B cell (primary cell): ENCODE measurements around the gene EED. TPM values are rescaled to one million over a fixed set of nuclear protein-coding genes. Genes with fewer than 3 reads are reported as not detected.

Experiments used
- ATAC-seq: fragments of 200-7000 bp; cut with Tn5 transposase; one replicate; pipeline ENCODE4 v1.10.0; 2021; ENCODE audit warnings: low read depth, mild to moderate bottlenecking, moderate number of reproducible peaks, moderate library complexity
- CTCF ChIA-PET: fragments of 350-600 bp; sonication (Branson Sonifier 250); formaldehyde crosslinking; loops from one replicate; lab custom pipeline; 2021; ENCODE audit warnings: antibody characterized with exemption, inconsistent platforms; lab: Charles Lee
- POLR2A ChIA-PET: fragments of 350-600 bp; sonication (Branson Sonifier 250); formaldehyde crosslinking; loops from one replicate; lab custom pipeline; 2021; ENCODE audit warnings: antibody characterized with exemption; lab: Charles Lee
- DNase-seq: peaks from one replicate; pipeline ENCODE4 v3.0.0; 2013
- H2AFZ ChIP-seq: 2 replicates; pipeline ENCODE4 v1.6.1; 2012; ENCODE audit warnings: mild to moderate bottlenecking, low read depth, low read length; ENCODE audit not compliant: insufficient read depth, poor library complexity, severe bottlenecking
- H3K27ac ChIP-seq, 2 donors: 1 replicate in 1 of 2; 2 replicates in 1 of 2; pipeline ENCODE4 v1.5.1; 2012 to 2013; ENCODE audit warnings: low read length in 2 of 2, mild to moderate bottlenecking in 2 of 2, moderate library complexity in 1 of 2
- H3K27me3 ChIP-seq, 4 experiments: fragments of 200-600 bp in 1 of 4; sonication (generic) in 1 of 4; replicated peaks in 1 of 4; 1 replicate in 2 of 4; 2 replicates in 2 of 4; pipeline versions ENCODE4 v1.6.1 to v1.7.0; 2013 to 2016; ENCODE audit warnings: low read length in 3 of 4, mild to moderate bottlenecking in 2 of 4, mixed read lengths in 1 of 4, moderate library complexity in 1 of 4; ENCODE audit not compliant: insufficient read depth in 4 of 4, control insufficient read depth in 3 of 4; ENCODE audit errors: control extremely low read depth in 1 of 4
- H3K36me3 ChIP-seq, 2 experiments: replicated peaks in 1 of 2; 1 replicate in 1 of 2; 2 replicates in 1 of 2; pipeline versions ENCODE4 v1.6.1 to v1.7.1; 2013; ENCODE audit warnings: low read length in 1 of 2; ENCODE audit not compliant: insufficient read depth in 2 of 2, control insufficient read depth in 1 of 2; ENCODE audit errors: control extremely low read depth in 1 of 2, extremely low read depth in 1 of 2
- H3K4me1 ChIP-seq, 2 donors: fragments of 200-600 bp in 1 of 2; sonication (generic) in 1 of 2; 1 replicate in 1 of 2; 2 replicates in 1 of 2; pipeline versions ENCODE4 v1.5.1 to v1.6.1; 2013 to 2017; ENCODE audit warnings: low read length in 2 of 2; ENCODE audit not compliant: control insufficient read depth in 2 of 2, insufficient read depth in 2 of 2
- H3K4me2 ChIP-seq: replicated peaks from 2 replicates; pipeline ENCODE3; 2012; ENCODE audit warnings: mild to moderate bottlenecking, low read depth, low read length; ENCODE audit not compliant: poor library complexity, severe bottlenecking
- H3K4me3 ChIP-seq, 5 experiments: fragments of 200-600 bp in 1 of 5; sonication (generic) in 1 of 5; 1 replicate in 3 of 5; 2 replicates in 2 of 5; pipeline versions ENCODE4 v1.5.1 to v1.7.0; 2011 to 2016; ENCODE audit warnings: low read length in 4 of 5, mild to moderate bottlenecking in 4 of 5, low read depth in 2 of 5, control low read depth in 1 of 5, moderate library complexity in 1 of 5; ENCODE audit not compliant: insufficient read depth in 1 of 5; ENCODE audit errors: control extremely low read depth in 1 of 5, extremely low read depth in 1 of 5
- H3K79me2 ChIP-seq: fragments of 200-600 bp; sonication (generic); one replicate; pipeline ENCODE4 v1.6.0; 2016; ENCODE audit warnings: low read length; ENCODE audit not compliant: control insufficient read depth, insufficient read depth
- H3K9ac ChIP-seq: fragments of 200-600 bp; sonication (generic); 2 replicates; pipeline ENCODE4 v1.6.1; 2017; ENCODE audit warnings: mild to moderate bottlenecking, low read length, moderate library complexity
- H3K9me3 ChIP-seq, 3 donors: one replicate each; pipeline versions ENCODE4 v1.6.1 to v1.7.1; 2013; ENCODE audit warnings: low read length in 2 of 3; ENCODE audit not compliant: control insufficient read depth in 2 of 3, insufficient read depth in 1 of 3; ENCODE audit errors: control extremely low read depth in 1 of 3
- H4K20me1 ChIP-seq: 2 replicates; pipeline ENCODE4 v1.6.0; 2012; ENCODE audit warnings: mild to moderate bottlenecking, low read length; ENCODE audit not compliant: insufficient read depth, control insufficient read depth, poor library complexity, severe bottlenecking
- H3K27ac Mint-ChIP-seq: one replicate; pipeline ENCODE4 v1.8.0; 2021; ENCODE audit warnings: mixed read lengths
- H3K27me3 Mint-ChIP-seq: one replicate; pipeline ENCODE4 v1.8.0; 2021; ENCODE audit warnings: mixed read lengths
- H3K4me1 Mint-ChIP-seq: one replicate; pipeline ENCODE4 v1.8.0; 2021; ENCODE audit warnings: mixed read lengths
- H3K4me3 Mint-ChIP-seq: one replicate; pipeline ENCODE4 v1.8.0; 2021; ENCODE audit warnings: mixed read lengths
- H3K9me3 Mint-ChIP-seq: one replicate; pipeline ENCODE4 v1.8.0; 2022; ENCODE audit warnings: mixed read lengths; ENCODE audit not compliant: insufficient read depth
- CTCF ChIP-seq: fragments of 200-600 bp; IDR thresholded peaks from one replicate; pipeline ENCODE4 v1.8.0; 2022; ENCODE audit warnings: antibody characterized with exemption, mild to moderate bottlenecking
- EZH2 ChIP-seq: IDR thresholded peaks from 2 replicates; pipeline ENCODE4 v1.6.1; 2012; ENCODE audit warnings: borderline replicate concordance, low read depth, mild to moderate bottlenecking, moderate library complexity, low read length; ENCODE audit not compliant: insufficient read depth, poor library complexity, severe bottlenecking
- WGBS: methylation state at CpG from one replicate; pipeline ENCODE4 v1.1.5; 2013; ENCODE audit warnings: missing lambda C conversion rate; ENCODE audit not compliant: insufficient coverage; 5-methylcytosine and 5-hydroxymethylcytosine counted together
- intact Hi-C: fragments of 100-400 bp; cut with micrococcal nuclease; formaldehyde crosslinking; loops from one replicate; pipeline ENCODE4 v1.10.0; 2022
- polyA plus RNA-seq: library from polyadenylated mRNA; depleted of rRNA; stranded (reverse); fragments of >200 nt; gene quantifications from 2 replicates; pipeline ENCODE4 v1.2.3, GENCODE V29; 2012
- total RNA-seq, 2 donors: library from RNA; stranded (reverse); fragments of 120-200 nt in 1 of 2; gene quantifications; 1 replicate in 1 of 2; 2 replicates in 1 of 2; pipeline versions ENCODE4 v1.2.3 to v1.2.4, GENCODE V29; 2013 to 2022

EED gene
- total and polyA plus RNA-seq, 2 donors (not counting 1 experiment from before 2014, with no cell fraction given) = 21.8 to 49.5 TPM

GRCh38 chr11:86246293-86246675 is 1.7 kb downstream of the EED start:
- Histone ChIP-seq H3K9me3 (no peaks in the 10 kb centered on the region), H2AFZ (peak overlapping the region; percentile 97), H4K20me1 (peaks cover 14% of the 10 kb centered on the region), H3K27ac (peak overlapping the region in 1 of 2 donors; percentile 99), H3K4me2 (peak overlapping the region; percentile 73), H3K9ac (peak overlapping the region; percentile 98), H3K79me2 (peaks cover 57% of the 10 kb centered on the region), H3K36me3 (peaks cover 0 to 4% of the 10 kb centered on the region in 2 experiments), H3K4me1 (peaks cover 28 to 34% of the 10 kb centered on the region in 2 donors), H3K27me3 (no peaks in the 10 kb centered on the region), H3K4me3 (peak overlapping the region; percentile 96 to 100 (median 99))
- POLR2A ChIA-PET = interaction anchor here (0.6 to 1.0 kb wide), 2 partner anchors 177 to 185 kb away, joined by 3 to 4 read pairs; partner anchors contain the start of gene PICALM
- DNase-seq = no peak
- Mint-ChIP-seq H3K4me1 (peaks cover 31% of the 10 kb centered on the region), H3K9me3 (no peaks in the 10 kb centered on the region), H3K4me3 (no peak overlapping the region), H3K27me3 (no peaks in the 10 kb centered on the region), H3K27ac (no peak overlapping the region)
- CTCF ChIA-PET = interaction anchor here (1.0 to 3.4 kb wide), 7 partner anchors 14 to 204 kb away, joined by 3 to 17 read pairs (median 7); partner anchors contain the start of gene PICALM
- TF ChIP-seq EZH2 = no peak
- TF ChIP-seq CTCF = no peak
- no CpG with 5 or more reads among the region's 5 CpGs for WGBS
- intact Hi-C loops = loop anchor here (5.0 kb wide), 1 partner anchor 41 kb away; no protein-coding TSS in a partner anchor
- ATAC-seq = no peak

- Histone ChIP-seq H3K4me3 (no peak overlapping the region), H3K79me2 (peaks cover 70% of the 10 kb centered on the region), H4K20me1 (peaks cover 19% of the 10 kb centered on the region), H2AFZ (no peak overlapping the region), H3K9ac (no peak overlapping the region), H3K36me3 (peaks cover 5 to 8% of the 10 kb centered on the region in 2 experiments), H3K27ac (no peak overlapping the region), H3K4me1 (peaks cover 32 to 34% of the 10 kb centered on the region in 2 donors), H3K27me3 (no peaks in the 10 kb centered on the region), H3K9me3 (no peaks in the 10 kb centered on the region), H3K4me2 (peak overlapping the region; percentile 23)
- CTCF ChIA-PET = interaction anchor here (1.0 to 3.4 kb wide), 2 partner anchors 13 to 205 kb away, joined by 3 to 17 read pairs; no protein-coding TSS in a partner anchor
- no peaks in the 10 kb centered on the region for H3K27me3 Mint-ChIP-seq
- ATAC-seq (no peak), DNase-seq (no peak)
- intact Hi-C loops = loop anchor here (5.0 kb wide), 1 partner anchor 40 kb away; no protein-coding TSS in a partner anchor
- H3K4me1 Mint-ChIP-seq = peaks cover 39% of the 10 kb centered on the region
- H3K9me3 Mint-ChIP-seq = no peaks in the 10 kb centered on the region
- TF ChIP-seq CTCF (no peak), EZH2 (no peak)
- peak overlapping the region; percentile 2 for H3K4me3 Mint-ChIP-seq
- WGBS = 67% methylated on average over 1 of the region's 1 CpG
- POLR2A ChIA-PET = no interaction called here
- no peak overlapping the region for H3K27ac Mint-ChIP-seq
These were observed 3.1 kb downstream of the EED start for GRCh38 chr11:86247608-86248007.
